Stimulated activated CD8-positive, alpha-beta memory T cell treated with anti-CD3 and anti-CD28 coated beads, Interleukin-2, amount 100 ng/mL, for 48 hours (primary cell): ENCODE measurements around the gene SPANXN2.
"Not testable (repeated sequence)": the region's sequence is repeated elsewhere in the genome, so short reads cannot be mapped to it uniquely, and the experiment has no call there.

Experiments used
- DNase-seq, 2 donors: peaks; one replicate each; pipeline ENCODE4 v3.0.0-alpha.2; 2020; ENCODE audit warnings: low read depth in 2 of 2

SPANXN2 gene, protein sequence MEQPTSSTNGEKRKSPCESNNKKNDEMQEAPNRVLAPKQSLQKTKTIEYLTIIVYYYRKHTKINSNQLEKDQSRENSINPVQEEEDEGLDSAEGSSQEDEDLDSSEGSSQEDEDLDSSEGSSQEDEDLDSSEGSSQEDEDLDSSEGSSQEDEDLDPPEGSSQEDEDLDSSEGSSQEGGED

DNA sequence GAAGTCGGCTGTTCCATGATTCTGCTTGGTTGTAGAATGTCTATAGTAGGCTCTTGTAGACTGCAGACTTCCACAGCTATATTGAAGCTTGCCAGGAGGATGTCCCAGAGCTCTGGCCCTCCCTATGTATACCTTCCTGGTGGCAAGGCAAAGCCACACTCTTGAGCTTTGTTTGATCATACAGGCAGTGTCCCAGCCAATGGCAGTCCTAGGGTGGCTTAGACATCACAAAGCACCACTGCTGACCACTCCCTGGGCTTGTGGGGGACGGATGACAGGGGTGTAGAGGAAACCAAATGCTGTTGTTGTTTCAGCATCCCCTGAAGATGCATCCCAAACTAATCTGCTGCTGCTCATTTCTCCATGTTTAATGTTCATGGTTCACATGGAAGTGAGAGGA lies at the start of gene SPANXN2:
TSS of gene SPANXN2 (minus strand) at position 101 of the 400 bp plus-strand sequence. CDS start at position 17, 84 bp downstream.
- DNase-seq: not testable (repeated sequence)

DNA sequence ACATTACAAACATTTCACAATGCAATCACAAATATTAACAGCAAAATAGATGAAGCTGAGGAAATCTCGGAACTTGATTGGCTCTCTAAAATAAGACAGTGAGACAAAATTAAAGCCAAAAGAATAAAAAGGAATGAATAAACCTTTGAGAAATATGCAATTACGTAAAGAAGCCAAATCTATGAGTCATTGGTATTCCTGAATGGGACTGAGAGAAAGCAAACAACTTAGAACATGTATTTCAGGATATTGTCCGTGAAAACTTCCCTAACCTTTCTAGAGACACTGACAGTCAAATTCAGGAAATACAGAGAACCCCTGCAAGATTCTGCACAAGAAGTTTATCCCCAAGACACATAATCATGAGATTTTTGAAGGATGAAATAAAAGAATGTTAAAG lies 48.4 kb upstream of the SPANXN2 start:
- no peak for DNase-seq

DNA sequence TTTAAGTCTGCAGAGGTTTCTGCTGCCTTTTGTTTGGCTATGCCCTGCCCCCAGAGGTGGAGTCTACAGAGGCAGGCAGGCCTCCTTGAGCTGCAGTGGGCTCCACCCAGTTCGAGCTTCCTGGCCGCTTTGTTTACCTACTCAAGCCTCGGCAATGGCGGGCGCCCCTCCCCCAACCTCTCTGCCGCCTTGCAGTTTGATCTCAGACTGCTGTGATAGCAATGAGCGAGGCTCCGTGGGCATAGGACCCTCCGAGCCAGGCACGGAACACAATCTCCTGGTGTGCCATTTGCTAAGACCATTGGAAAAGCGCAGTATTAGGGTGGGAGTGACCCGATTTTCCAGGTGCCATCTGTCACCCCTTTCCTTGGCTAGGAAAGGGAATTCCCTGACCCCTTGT lies 47.2 kb upstream of the SPANXN2 start:
- DNase-seq: not testable (repeated sequence)

DNA sequence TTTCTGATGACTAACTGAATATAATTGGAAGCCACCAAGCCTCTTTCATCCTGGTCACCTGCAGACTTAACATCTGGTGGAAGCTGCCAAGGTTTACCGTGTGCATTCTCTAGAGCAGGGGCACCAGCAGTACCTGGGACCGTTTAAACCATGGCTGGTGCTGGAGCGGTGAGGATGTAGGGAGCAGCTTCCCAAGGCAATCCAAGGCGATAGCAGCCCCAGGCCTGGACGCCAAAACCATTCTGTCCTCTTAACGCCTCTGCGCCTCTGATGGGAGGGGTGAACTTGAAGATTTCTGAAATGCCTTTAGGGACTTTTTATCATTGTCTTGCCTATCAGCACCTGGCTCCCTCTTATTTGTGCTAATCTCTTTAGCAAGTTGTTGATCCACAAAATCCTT lies 37.3 kb upstream of the SPANXN2 start:
- no peak for DNase-seq

DNA sequence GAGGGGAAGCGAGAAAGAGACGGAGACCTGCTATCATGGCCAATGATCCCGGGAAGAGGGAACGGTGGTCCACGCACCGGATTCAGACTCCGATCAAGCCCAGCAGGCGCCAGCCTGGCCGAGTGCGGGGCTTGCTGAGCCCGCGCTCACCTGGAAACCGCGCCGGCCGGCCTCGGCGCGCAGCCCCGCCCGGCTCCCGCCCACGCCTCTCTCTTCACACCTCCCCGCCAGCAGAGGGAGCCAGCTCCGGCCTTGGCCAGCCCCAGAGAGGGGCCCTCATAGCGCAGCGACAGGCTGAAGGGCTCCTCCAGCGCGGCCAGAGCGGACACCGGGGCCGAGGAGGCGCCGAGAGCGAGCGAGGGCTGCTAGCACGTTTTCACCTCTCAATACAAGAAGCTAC lies 36.8 kb upstream of the SPANXN2 start:
- no peak for DNase-seq

DNA sequence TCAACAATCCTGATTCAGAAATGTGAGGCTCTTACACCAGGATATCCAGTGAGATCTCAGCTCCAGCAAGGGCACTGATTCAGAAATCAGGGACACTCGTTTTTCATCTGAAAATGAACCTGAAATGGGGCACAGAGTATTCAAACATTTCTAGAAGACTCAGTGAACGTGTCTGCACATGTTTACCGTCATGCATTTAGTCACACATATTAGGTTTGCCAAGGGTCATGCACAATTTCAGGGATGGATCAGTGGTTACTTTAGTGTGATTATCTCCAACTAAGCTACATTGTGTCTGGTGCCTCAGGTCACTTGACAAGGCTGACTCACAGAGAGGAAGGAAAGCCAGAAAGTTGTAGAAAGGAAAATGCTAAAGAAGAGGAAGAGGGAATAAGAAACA lies 33.6 kb upstream of the SPANXN2 start:
- no peak for DNase-seq

DNA sequence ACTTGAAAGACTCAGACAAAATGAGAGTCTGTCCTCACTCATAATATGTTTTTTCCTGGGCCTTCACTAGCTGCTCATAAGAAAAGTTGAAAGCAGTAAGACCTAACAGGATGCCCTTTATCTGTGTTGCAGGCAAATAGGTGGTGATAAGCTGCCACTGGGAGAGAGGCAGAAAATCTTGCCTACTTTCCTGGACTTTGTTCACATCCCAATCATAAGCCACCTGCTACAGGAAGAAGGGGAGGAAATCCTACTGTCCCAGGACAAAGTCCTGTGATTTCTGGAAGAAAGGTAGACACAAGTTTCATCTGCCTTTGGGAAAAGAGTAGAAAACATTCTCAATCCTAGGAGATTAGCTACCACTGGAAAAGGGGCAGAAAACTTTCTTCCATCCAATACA lies 13.3 kb upstream of the SPANXN2 start:
- no peak for DNase-seq

DNA sequence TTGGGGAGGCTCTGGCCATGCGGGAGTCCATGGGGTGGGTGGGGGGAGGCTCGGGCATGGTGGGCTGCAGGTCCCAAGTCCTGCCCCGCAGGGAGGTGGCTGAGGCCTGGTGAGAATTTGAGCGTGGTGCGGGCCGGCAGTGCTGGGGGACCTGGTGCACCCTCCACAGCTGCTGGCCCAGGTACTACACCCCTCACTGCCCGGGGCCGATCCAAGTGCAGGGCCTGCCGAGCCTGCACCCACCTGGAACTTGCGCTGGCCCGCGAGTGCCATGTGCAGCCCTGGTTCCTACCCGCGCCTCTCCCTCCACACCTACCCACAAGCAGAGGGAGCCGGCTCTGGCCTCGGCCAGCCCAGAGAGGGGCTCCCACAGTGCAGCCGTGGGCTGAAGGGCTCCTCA lies 5.7 kb upstream of the SPANXN2 start:
- no peak for DNase-seq

DNA sequence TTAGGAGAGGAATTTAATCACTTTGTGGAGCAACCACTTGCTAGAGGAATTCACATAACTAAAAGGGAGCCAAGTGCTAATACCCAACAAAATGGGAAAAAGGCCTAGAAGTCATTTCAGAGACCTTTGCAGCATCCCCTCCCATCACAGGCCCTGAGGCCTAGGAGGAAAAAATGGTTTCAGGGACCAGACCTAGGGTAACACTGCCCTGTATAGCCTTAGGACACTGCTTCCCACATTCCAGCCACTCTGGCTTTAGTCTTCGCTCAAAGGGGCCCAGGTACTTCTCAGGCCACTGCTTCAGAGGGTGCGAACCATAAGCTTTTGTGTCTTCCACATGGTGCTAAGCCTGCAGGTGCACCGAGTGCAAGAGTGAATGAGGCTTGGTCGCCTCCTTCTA lies 19.1 kb downstream of the SPANXN2 start:
- no peak for DNase-seq

DNA sequence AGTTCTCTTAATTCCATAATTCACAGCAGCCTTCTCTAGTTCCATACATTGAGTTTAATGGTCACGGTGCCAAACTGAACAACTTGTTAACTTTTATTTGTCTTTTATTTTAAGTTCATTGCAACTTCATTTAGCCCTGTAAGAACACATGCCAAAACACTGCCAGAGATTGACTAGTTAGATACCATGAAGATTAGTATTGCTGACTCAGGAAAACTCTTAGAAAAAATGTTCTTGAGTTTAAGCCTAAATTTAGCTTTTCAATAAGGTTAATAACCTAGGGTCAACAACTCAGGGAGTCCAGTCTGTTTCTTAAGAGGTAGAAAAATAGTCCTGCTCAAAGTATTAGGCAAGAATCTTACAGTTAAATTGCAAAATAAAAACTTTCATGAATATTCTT lies 25.7 kb downstream of the SPANXN2 start:
- no peak for DNase-seq

DNA sequence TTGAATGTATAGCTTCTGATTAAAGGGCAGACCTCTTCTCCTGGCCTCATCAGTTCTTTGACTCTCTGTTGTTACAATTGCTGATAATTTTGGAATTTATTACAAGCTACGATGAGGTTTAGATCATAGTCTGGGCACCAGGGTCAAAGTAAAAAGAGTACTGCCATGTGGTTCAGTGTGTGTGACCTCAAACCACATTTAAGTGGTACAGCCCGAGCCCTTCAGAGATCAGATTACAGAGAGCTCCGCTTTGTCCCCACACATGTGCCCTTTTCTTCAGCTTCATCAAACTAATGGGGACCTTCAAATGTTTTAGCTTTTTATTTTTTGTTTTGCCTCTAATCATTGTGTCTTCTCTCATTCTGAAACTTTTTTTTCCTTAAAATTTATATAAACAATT lies 37.1 kb downstream of the SPANXN2 start:
- no peak for DNase-seq

DNA sequence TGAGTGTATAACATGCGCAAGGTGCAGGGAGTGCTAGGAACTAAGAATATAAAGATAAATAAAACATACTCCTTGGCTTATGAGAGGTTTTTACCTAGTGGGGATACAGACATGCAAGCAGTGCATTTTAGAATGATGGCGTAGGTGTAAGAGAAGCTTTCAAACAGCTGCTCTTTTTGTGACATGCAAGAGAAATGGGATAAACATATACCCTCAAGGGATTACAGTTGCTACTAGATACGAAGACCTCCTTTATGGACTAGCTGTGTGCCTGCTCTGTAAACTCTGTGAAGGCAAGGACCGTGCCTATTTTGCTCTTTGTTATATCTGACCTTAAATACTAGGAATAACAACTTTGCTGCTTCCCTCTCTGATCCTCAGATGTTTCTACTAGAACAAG lies 45.6 kb downstream of the SPANXN2 start:
- DNase-seq: no peak

DNA sequence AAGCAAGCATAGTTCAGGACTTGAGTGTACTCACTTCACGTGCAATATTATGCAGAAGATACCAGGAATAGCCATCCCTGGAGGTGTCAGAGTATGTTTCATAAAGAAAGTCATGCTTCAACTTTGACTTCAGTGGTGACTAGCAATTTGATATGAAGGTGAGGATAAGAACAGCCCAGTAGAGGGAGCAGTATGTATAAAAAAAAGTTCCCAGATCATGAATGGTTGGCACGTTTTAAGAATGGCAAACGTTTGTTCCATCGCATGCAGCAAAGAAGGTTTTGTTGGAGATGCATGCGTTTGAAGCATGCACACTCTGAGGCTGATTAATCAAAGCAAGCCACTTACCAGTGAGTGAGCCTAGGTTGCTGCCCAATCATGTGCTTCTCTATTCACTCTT lies 51.2 kb downstream of the SPANXN2 start:
- no peak for DNase-seq

DNA sequence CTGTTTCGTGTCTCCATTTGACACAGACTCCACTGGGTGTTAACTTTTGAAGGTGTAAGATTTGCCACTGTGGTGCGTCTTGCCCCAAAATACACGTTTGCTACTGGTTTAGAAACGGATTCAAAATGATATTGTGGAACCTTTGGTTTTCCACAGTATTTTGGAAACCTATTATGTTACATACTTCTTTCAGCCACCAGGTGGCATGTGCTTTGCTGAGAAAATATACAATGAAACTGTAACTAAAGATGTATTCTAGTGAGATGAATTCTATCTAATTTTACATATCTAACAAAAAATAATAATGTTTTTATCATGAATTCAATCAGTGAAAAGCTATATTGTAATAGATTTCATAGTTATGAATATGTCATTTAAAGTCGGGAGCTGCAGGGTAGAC lies 56.2 kb downstream of the SPANXN2 start:
- DNase-seq: no peak

DNA sequence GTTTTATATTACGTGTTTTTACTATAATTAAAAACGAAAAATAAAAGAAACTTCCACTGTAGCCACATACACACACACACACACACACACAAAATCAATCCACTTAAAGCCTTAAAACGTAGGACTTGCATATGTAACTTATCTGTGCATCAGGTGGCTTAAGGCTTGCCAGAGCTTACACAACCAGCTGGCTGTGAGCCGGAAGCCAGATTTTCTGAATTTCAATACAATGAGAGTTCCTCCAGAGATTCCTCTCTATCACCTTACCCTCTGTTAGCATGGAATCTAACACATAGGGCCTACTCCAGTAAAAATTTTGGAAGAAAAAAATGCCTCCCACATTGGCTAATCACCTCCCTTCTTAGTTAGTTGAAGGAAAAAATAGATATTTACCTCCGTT lies 56.8 kb downstream of the SPANXN2 start:
- DNase-seq: no peak
